ENCODE measurements around the gene GRK2. TPM values are rescaled to one million over a fixed set of nuclear protein-coding genes. Genes with fewer than 3 reads are reported as not detected.

GRK2 gene
- total RNA-seq, 2 donors from 2014 or later: 27.4 to 36.3 TPM

GRCh38 chr11:67311051-67311555 is 44.8 kb downstream of the GRK2 start:
- ATAC-seq: no peak
- Histone ChIP-seq H3K27ac (no peak overlapping the region), H3K36me3 (replicated peaks in 1 of 2; ENCODE audit: insufficient read depth in 1 of 2, low read depth in 2 of 2) (peaks cover 0 to 7% of the 10 kb centered on the region in 2 donors), H3K4me1 (peaks cover 4% of the 10 kb centered on the region), H3K4me3 (no peak overlapping the region), H3K9me3 (no peaks in the 10 kb centered on the region), H3K27me3 (no peaks in the 10 kb centered on the region)
- intact Hi-C loops (cut with DNase I): loop anchor here (5.0 kb wide), 1 partner anchor 34 kb away; no protein-coding TSS in a partner anchor
- no peak for DNase-seq
- TF ChIP-seq POLR2A (IDR thresholded peaks at IDR 0.05): no peak
- no peak for TF ChIP-seq CTCF (IDR thresholded peaks at IDR 0.05)
- WGBS, 2 donors: 88% methylated on average over 18 of the region's 18 CpGs

- H3K9me3 ChIP-seq: no peaks in the 10 kb centered on the region
- intact Hi-C loops (cut with DNase I): loop anchor here (5.0 kb wide), 1 partner anchor 34 kb away; no protein-coding TSS in a partner anchor
- no peak overlapping the region for H3K27ac ChIP-seq
- H3K4me3 ChIP-seq: no peak overlapping the region
- peaks cover 4% of the 10 kb centered on the region for H3K4me1 ChIP-seq
- DNase-seq (no peak), ATAC-seq (no peak)
- no peaks in the 10 kb centered on the region for H3K27me3 ChIP-seq
- WGBS, 2 donors: 89 to 92% methylated on average over 15 of the region's 15 CpGs
- H3K36me3 ChIP-seq (replicated peaks in 1 of 2; ENCODE audit: insufficient read depth in 1 of 2, low read depth in 2 of 2): peaks cover 0 to 7% of the 10 kb centered on the region in 2 donors
- TF ChIP-seq CTCF (IDR thresholded peaks at IDR 0.05) (no peak), POLR2A (IDR thresholded peaks at IDR 0.05) (no peak)
Measured at GRCh38 chr11:67311556-67312082, 45.3 kb downstream of the GRK2 start.

- Histone ChIP-seq H3K36me3 (replicated peaks in 1 of 2; ENCODE audit: insufficient read depth in 1 of 2, low read depth in 2 of 2) (peaks cover 0 to 4% of the 10 kb centered on the region in 2 donors), H3K27ac (no peak overlapping the region), H3K4me1 (peaks cover 4% of the 10 kb centered on the region), H3K4me3 (no peak overlapping the region), H3K9me3 (no peaks in the 10 kb centered on the region), H3K27me3 (no peaks in the 10 kb centered on the region)
- DNase-seq (peak in 2 of 4 donors; percentile 38 to 47), ATAC-seq (no peak)
- TF ChIP-seq CTCF (IDR thresholded peaks at IDR 0.05) (no peak), POLR2A (IDR thresholded peaks at IDR 0.05) (no peak)
- intact Hi-C loops (cut with DNase I): loop anchor here (5.0 kb wide), 1 partner anchor 35 kb away; no protein-coding TSS in a partner anchor
- WGBS, 2 donors: 54 to 61% methylated on average over 16 to 22 of the region's 22 CpGs
Measured at GRCh38 chr11:67312187-67313021, 46.1 kb downstream of the GRK2 start.

- peaks cover 4% of the 10 kb centered on the region for H3K4me1 ChIP-seq
- H3K4me3 ChIP-seq: no peak overlapping the region
- 76 to 81% methylated on average over 10 to 11 of the region's 11 CpGs for WGBS, 2 donors
- TF ChIP-seq POLR2A (IDR thresholded peaks at IDR 0.05) (no peak), CTCF (IDR thresholded peaks at IDR 0.05) (no peak)
- peaks cover 0 to 2% of the 10 kb centered on the region in 2 donors for H3K36me3 ChIP-seq (replicated peaks in 1 of 2; ENCODE audit: insufficient read depth in 1 of 2, low read depth in 2 of 2)
- ATAC-seq (no peak), DNase-seq (no peak)
- intact Hi-C loops (cut with DNase I): loop anchor here (5.0 kb wide), 1 partner anchor 36 kb away; no protein-coding TSS in a partner anchor
- H3K27me3 ChIP-seq: no peaks in the 10 kb centered on the region
- no peak overlapping the region for H3K27ac ChIP-seq
- no peaks in the 10 kb centered on the region for H3K9me3 ChIP-seq
Measured at GRCh38 chr11:67313125-67313890, 47.0 kb downstream of the GRK2 start.

Measured in body of pancreas (tissue), 4 donors.